Measurements from ENCODE around the gene SUPT20HL2.

Gene SUPT20HL2

GRCh38 chrX:24343719-24344118 is 29.9 kb upstream of the SUPT20HL2 start:
- ChIA-PET CTCF (no interaction called here), POLR2A (ENCODE audit: low non-redundant PET) (no interaction called here)
- DNase-seq (ENCODE audit: low spot score) = no peak
- TF ChIP-seq, protein P1, sequence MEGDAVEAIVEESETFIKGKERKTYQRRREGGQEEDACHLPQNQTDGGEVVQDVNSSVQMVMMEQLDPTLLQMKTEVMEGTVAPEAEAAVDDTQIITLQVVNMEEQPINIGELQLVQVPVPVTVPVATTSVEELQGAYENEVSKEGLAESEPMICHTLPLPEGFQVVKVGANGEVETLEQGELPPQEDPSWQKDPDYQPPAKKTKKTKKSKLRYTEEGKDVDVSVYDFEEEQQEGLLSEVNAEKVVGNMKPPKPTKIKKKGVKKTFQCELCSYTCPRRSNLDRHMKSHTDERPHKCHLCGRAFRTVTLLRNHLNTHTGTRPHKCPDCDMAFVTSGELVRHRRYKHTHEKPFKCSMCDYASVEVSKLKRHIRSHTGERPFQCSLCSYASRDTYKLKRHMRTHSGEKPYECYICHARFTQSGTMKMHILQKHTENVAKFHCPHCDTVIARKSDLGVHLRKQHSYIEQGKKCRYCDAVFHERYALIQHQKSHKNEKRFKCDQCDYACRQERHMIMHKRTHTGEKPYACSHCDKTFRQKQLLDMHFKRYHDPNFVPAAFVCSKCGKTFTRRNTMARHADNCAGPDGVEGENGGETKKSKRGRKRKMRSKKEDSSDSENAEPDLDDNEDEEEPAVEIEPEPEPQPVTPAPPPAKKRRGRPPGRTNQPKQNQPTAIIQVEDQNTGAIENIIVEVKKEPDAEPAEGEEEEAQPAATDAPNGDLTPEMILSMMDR (conservative IDR thresholded peaks at IDR 0.05; ENCODE audit: low read depth) = no peak
- no peak overlapping the region for H3K27ac ChIP-seq

GRCh38 chrX:24341795-24342194 is 27.9 kb upstream of the SUPT20HL2 start:
- DNase-seq (ENCODE audit: low spot score) = no peak
- ChIA-PET POLR2A (ENCODE audit: low non-redundant PET) (no interaction called here), CTCF (no interaction called here)
- no peak overlapping the region for H3K27ac ChIP-seq
- TF ChIP-seq, protein P1 (conservative IDR thresholded peaks at IDR 0.05; ENCODE audit: low read depth) = no peak

GRCh38 chrX:24340501-24340900 is 26.6 kb upstream of the SUPT20HL2 start:
- ChIA-PET CTCF (no interaction called here), POLR2A (ENCODE audit: low non-redundant PET) (no interaction called here)
- H3K27ac ChIP-seq = no peak overlapping the region
- TF ChIP-seq, protein P1 (conservative IDR thresholded peaks at IDR 0.05; ENCODE audit: low read depth) = no peak
- no peak for DNase-seq (ENCODE audit: low spot score)

- CTCF ChIA-PET = no interaction called here
- H3K27ac ChIP-seq = no peak overlapping the region
- TF ChIP-seq, protein P1 (conservative IDR thresholded peaks at IDR 0.05; ENCODE audit: low read depth) = no peak
- POLR2A ChIA-PET (ENCODE audit: low non-redundant PET) = no interaction called here
- DNase-seq (ENCODE audit: low spot score) = no peak
Measured at GRCh38 chrX:24339911-24340310, 26.0 kb upstream of the SUPT20HL2 start.

DNA sequence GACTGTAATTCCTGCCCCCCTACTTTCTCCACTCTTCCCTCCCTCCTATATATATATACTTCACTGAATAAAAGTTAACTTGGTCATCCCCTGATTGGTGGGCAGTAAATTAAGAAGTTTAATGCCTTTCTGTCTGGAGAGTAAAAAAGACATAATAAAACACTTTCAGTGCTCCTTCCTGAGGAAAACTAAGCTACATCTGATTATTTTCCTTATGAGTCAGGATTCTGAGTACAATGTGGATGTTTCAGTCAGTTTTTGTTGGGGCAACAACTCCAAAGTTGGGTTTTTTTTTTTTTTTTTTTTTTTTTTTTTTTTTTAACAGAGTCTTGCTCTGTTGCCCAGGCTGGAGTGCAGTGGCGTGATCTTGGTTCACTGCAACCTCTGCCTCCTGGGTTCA is 22.0 kb upstream of the SUPT20HL2 start:
- ChIA-PET POLR2A (ENCODE audit: low non-redundant PET) (no interaction called here), CTCF (no interaction called here)
- no peak for DNase-seq (ENCODE audit: low spot score)
- no peak overlapping the region for H3K27ac ChIP-seq
- TF ChIP-seq, protein P1 (conservative IDR thresholded peaks at IDR 0.05; ENCODE audit: low read depth) = no peak

- no peak overlapping the region for H3K27ac ChIP-seq
- no peak for DNase-seq (ENCODE audit: low spot score)
- TF ChIP-seq, protein P1 (conservative IDR thresholded peaks at IDR 0.05; ENCODE audit: low read depth) = no peak
- CTCF ChIA-PET = interaction anchor here (0.7 kb wide), 1 partner anchor 563 kb away, joined by 3 read pairs; no protein-coding TSS in a partner anchor
- POLR2A ChIA-PET (ENCODE audit: low non-redundant PET) = no interaction called here
Measured at GRCh38 chrX:24334461-24334860, 20.6 kb upstream of the SUPT20HL2 start.

DNA sequence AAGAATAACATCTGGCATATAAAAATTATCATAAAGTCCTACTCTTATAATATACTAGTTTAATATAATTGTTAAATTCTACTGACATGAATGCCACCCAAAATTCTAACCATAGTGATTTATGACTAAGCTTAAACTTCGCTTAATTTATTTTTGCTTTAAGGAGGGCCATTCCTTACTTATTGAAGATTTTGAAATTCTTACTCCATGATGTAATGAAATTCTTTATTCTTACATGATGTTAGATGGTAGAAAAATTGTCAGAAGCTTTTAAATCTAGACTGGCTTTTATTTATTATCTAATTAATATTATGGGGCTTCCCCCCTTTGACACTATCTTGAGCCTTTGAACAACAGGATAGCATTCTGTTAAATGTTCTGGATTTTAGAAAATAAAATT is 19.5 kb upstream of the SUPT20HL2 start:
- CTCF ChIA-PET = no interaction called here
- POLR2A ChIA-PET (ENCODE audit: low non-redundant PET) = no interaction called here

More for the DNA sequence above, 19.5 kb upstream of the SUPT20HL2 start:
- H3K27ac ChIP-seq = no peak overlapping the region
- TF ChIP-seq, protein P1 (conservative IDR thresholded peaks at IDR 0.05; ENCODE audit: low read depth) = no peak
- DNase-seq (ENCODE audit: low spot score) = no peak
